HEK293 (cell line): ENCODE measurements around the gene SUFU.

ENCODE experiments used
- CTCF ChIP-seq: fragments of 450-650 bp; formaldehyde crosslinking; IDR thresholded peaks from 2 replicates; pipeline ENCODE4 v1.5.1; 2016; ENCODE audit warnings: missing biosample characterization, missing genetic modification characterization
- PRDM10 ChIP-seq: fragments of 450-650 bp; formaldehyde crosslinking; IDR thresholded peaks from 2 replicates; pipeline ENCODE4 v1.5.1; 2016; ENCODE audit warnings: missing biosample characterization, missing genetic modification characterization
- REST ChIP-seq: fragments of 450-650 bp; formaldehyde crosslinking; IDR thresholded peaks from 2 replicates; pipeline ENCODE4 v1.5.1; 2016; ENCODE audit warnings: missing biosample characterization, missing genetic modification characterization
- ZEB2 ChIP-seq: fragments of 450-650 bp; formaldehyde crosslinking; IDR thresholded peaks from 2 replicates; pipeline ENCODE4 v1.5.1; 2016; ENCODE audit warnings: missing biosample characterization, missing genetic modification characterization
- ZNF10 ChIP-seq: fragments of 450-650 bp; formaldehyde crosslinking; IDR thresholded peaks from 2 replicates; pipeline ENCODE4 v1.5.1; 2017; ENCODE audit warnings: missing biosample characterization, missing genetic modification characterization
- ZNF24 ChIP-seq: fragments of 450-650 bp; formaldehyde crosslinking; IDR thresholded peaks from 2 replicates; pipeline ENCODE4 v1.5.1; 2016; ENCODE audit warnings: missing biosample characterization, missing genetic modification characterization
- ZNF335 ChIP-seq: fragments of 450-650 bp; formaldehyde crosslinking; conservative IDR thresholded peaks from 2 replicates; pipeline ENCODE4 v1.5.1; 2016; ENCODE audit warnings: missing biosample characterization, missing genetic modification characterization
- ZNF529 ChIP-seq: fragments of 450-650 bp; formaldehyde crosslinking; IDR thresholded peaks from 2 replicates; pipeline ENCODE4 v1.5.1; 2017; ENCODE audit warnings: missing genetic modification characterization, missing biosample characterization; ENCODE audit not compliant: insufficient replicate concordance
- ZNF560 ChIP-seq: fragments of 450-650 bp; formaldehyde crosslinking; IDR thresholded peaks from 2 replicates; pipeline ENCODE4 v1.5.1; 2017; ENCODE audit warnings: missing biosample characterization, missing genetic modification characterization, borderline replicate concordance
- ZNF645 ChIP-seq: fragments of 450-650 bp; formaldehyde crosslinking; IDR thresholded peaks from 2 replicates; pipeline ENCODE4; 2016; ENCODE audit warnings: missing biosample characterization, missing genetic modification characterization
- ZNF704 ChIP-seq: fragments of 450-650 bp; formaldehyde crosslinking; IDR thresholded peaks from 2 replicates; pipeline ENCODE4 v1.5.1; 2016; ENCODE audit warnings: missing biosample characterization, missing genetic modification characterization
- ZNF837 ChIP-seq: fragments of 450-650 bp; formaldehyde crosslinking; IDR thresholded peaks from 2 replicates; pipeline ENCODE4 v1.5.1; 2016; ENCODE audit warnings: missing biosample characterization, missing genetic modification characterization
- ZSCAN23 ChIP-seq: fragments of 450-650 bp; formaldehyde crosslinking; IDR thresholded peaks from 2 replicates; pipeline ENCODE4 v1.5.1; 2016; ENCODE audit warnings: missing biosample characterization, missing genetic modification characterization

GRCh38 chr10:102465466-102465865, 38.3 kb upstream of the SUFU start:
- TF ChIP-seq ZSCAN23 (tag by site-specific recombination) (no peak), CTCF (tag by site-specific recombination) (no peak), ZNF10 (tag by site-specific recombination) (no peak), ZNF335 (tag by site-specific recombination) (no peak), ZNF837 (tag by site-specific recombination) (no peak), ZNF529 (tag by site-specific recombination) (no peak), ZNF645 (tag by site-specific recombination) (no peak), PRDM10 (tag by site-specific recombination) (no peak), REST (tag by site-specific recombination) (no peak), ZNF560 (tag by site-specific recombination) (no peak), ZNF704 (tag by site-specific recombination) (no peak), ZNF24 (tag by site-specific recombination) (no peak), ZEB2 (no peak)
